Parathyroid adenoma (tissue), 2 donors: Measurements from ENCODE around the gene ICA1.

Experiments
- H2AFZ ChIP-seq: fragments of 300-600 bp; sonication (generic); one replicate; pipeline ENCODE4 v1.7.0; 2017; ENCODE audit warnings: antibody characterized with exemption, mild to moderate bottlenecking
- H3K27ac ChIP-seq: fragments of 300-600 bp; sonication (generic); one replicate; pipeline ENCODE4 v1.7.0; 2017
- H3K27me3 ChIP-seq: fragments of 300-600 bp; sonication (generic); one replicate; pipeline ENCODE4 v1.7.0; 2017; ENCODE audit warnings: low read length; ENCODE audit not compliant: control insufficient read depth, insufficient read depth
- H3K36me3 ChIP-seq: fragments of 300-600 bp; sonication (generic); one replicate; pipeline ENCODE4 v1.7.0; 2017; ENCODE audit warnings: low read length; ENCODE audit not compliant: control insufficient read depth, insufficient read depth
- H3K4me1 ChIP-seq: fragments of 300-600 bp; sonication (generic); one replicate; pipeline ENCODE4 v1.7.0; 2017; ENCODE audit warnings: control low read depth
- H3K4me2 ChIP-seq: fragments of 300-600 bp; sonication (generic); one replicate; pipeline ENCODE4 v1.7.0; 2017; ENCODE audit warnings: low read length
- H3K4me3 ChIP-seq: fragments of 300-600 bp; sonication (generic); one replicate; pipeline ENCODE4 v1.7.0; 2017; ENCODE audit warnings: low read depth, low read length
- H3K79me2 ChIP-seq: fragments of 300-600 bp; sonication (generic); one replicate; pipeline ENCODE4 v1.7.0; 2017; ENCODE audit warnings: control low read depth
- H3K9ac ChIP-seq: fragments of 300-600 bp; sonication (generic); one replicate; pipeline ENCODE4 v1.7.0; 2017; ENCODE audit warnings: mild to moderate bottlenecking
- H3K9me3 ChIP-seq: fragments of 300-600 bp; sonication (generic); one replicate; pipeline ENCODE4 v1.7.0; 2017; ENCODE audit warnings: low read length; ENCODE audit not compliant: control insufficient read depth
- CTCF ChIP-seq: fragments of 300-600 bp; sonication (generic); IDR thresholded peaks from one replicate; pipeline ENCODE4 v1.7.0; 2017; ENCODE audit warnings: antibody characterized with exemption, mild to moderate bottlenecking
- donor health status: primary hyperparathyroidism.

ICA1 gene

DNA sequence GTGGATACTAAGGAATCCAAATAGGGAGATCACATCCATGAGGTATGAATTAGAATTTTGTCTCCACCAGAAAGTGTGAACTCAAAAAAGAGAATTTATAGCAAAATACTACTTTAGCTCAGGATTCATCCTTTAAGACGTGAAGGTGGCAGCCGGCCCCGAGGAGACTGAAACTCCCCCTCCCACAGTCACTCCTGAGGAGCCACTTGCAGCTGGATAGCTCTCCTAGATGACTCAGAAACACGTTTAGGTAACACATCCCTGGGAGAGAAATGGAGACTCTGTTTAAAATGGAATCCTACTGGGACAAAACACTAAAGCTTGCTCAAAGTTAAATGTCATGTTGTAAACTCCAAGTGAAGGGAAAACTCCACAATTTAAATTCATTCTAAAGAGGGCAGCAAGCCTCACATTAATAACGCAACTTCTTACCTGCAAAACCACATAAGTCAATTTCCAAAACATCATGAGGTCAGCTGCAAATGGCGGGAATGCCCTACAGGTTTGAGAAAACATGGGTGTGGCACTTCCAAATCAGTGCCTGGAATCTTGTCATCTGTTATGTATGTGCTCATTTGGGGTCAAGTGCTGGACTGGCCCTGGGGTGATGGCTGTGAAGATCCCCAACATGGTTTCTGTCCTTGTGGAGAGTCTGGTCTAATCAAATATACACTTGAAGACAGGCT, 46.2 kb downstream of the ICA1 start:
- Histone ChIP-seq H3K9me3 (no peaks in the 10 kb centered on the region), H3K4me2 (no peak overlapping the region), H3K79me2 (no peaks in the 10 kb centered on the region), H3K9ac (no peak overlapping the region), H3K36me3 (no peaks in the 10 kb centered on the region), H2AFZ (no peak overlapping the region), H3K4me1 (no peaks in the 10 kb centered on the region), H3K4me3 (no peak overlapping the region), H3K27ac (no peak overlapping the region), H3K27me3 (no peaks in the 10 kb centered on the region)
- TF ChIP-seq CTCF = no peak

GRCh38 chr7:8214244-8214824, 47.6 kb downstream of the ICA1 start:
- Histone ChIP-seq H3K9ac (no peak overlapping the region), H3K79me2 (no peaks in the 10 kb centered on the region), H3K4me3 (no peak overlapping the region), H3K4me2 (no peak overlapping the region), H3K27me3 (no peaks in the 10 kb centered on the region), H3K27ac (no peak overlapping the region), H3K4me1 (peaks cover 3% of the 10 kb centered on the region), H3K9me3 (no peaks in the 10 kb centered on the region), H2AFZ (no peak overlapping the region), H3K36me3 (no peaks in the 10 kb centered on the region)
- no peak for TF ChIP-seq CTCF

GRCh38 chr7:8213381-8213780, 48.6 kb downstream of the ICA1 start:
- H3K27ac ChIP-seq = no peak overlapping the region
- no peak overlapping the region for H3K9ac ChIP-seq
- H3K9me3 ChIP-seq = no peaks in the 10 kb centered on the region
- no peaks in the 10 kb centered on the region for H3K27me3 ChIP-seq
- no peak overlapping the region for H3K4me3 ChIP-seq
- peaks cover 8% of the 10 kb centered on the region for H3K4me1 ChIP-seq
- no peak overlapping the region for H2AFZ ChIP-seq
- no peak overlapping the region for H3K4me2 ChIP-seq
- no peaks in the 10 kb centered on the region for H3K36me3 ChIP-seq
- no peak for TF ChIP-seq CTCF
- H3K79me2 ChIP-seq = no peaks in the 10 kb centered on the region

DNA sequence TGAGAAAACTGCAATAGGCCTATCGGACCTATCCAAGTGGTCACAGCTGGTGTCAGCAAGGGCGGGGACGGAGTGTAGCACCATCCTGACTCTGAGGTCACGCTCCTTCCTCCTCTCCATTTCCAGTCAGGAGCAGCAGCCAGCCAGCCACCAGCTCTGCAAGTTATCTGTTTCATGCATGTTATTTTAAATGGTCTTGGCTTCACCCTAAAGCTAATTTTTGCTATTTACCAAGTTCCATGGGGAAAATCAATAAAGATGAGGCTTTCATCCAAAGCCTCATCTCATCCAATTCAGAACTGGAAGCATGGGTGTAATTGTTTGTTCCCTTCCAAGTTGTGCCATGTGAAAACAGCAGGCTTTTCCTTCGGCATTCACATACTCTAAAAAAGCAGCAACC, 49.3 kb downstream of the ICA1 start:
- TF ChIP-seq CTCF = no peak
- H3K36me3 ChIP-seq = no peaks in the 10 kb centered on the region
- no peaks in the 10 kb centered on the region for H3K9me3 ChIP-seq
- H3K4me3 ChIP-seq = no peak overlapping the region
- H3K27me3 ChIP-seq = no peaks in the 10 kb centered on the region
- H2AFZ ChIP-seq = no peak overlapping the region
- H3K4me1 ChIP-seq = peaks cover 8% of the 10 kb centered on the region
- no peak overlapping the region for H3K27ac ChIP-seq
- no peak overlapping the region for H3K9ac ChIP-seq
- H3K4me2 ChIP-seq = no peak overlapping the region
- no peaks in the 10 kb centered on the region for H3K79me2 ChIP-seq

DNA sequence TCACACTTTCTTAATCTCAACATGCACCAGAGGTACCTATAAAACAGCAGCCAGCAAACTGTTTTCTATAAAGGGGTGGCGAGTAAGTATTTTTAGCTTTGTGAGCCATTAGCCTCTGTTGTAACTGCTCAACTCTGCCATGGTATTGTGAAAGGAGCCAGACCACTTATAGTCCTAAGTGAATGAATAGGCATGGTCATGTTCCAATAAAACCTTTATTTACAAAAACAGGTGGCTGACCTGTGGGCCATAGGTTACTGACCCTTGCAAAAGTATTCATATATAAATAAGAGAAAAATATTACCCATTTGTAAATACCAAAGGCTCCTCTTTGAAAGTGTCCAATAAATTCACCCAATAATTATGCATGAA, 50.3 kb downstream of the ICA1 start:
- H2AFZ ChIP-seq = no peak overlapping the region
- H3K27ac ChIP-seq = no peak overlapping the region
- no peak overlapping the region for H3K4me3 ChIP-seq
- H3K36me3 ChIP-seq = no peaks in the 10 kb centered on the region
- no peak overlapping the region for H3K4me2 ChIP-seq
- H3K27me3 ChIP-seq = no peaks in the 10 kb centered on the region
- no peaks in the 10 kb centered on the region for H3K9me3 ChIP-seq
- no peak for TF ChIP-seq CTCF
- no peak overlapping the region for H3K9ac ChIP-seq
- peaks cover 8% of the 10 kb centered on the region for H3K4me1 ChIP-seq
- no peaks in the 10 kb centered on the region for H3K79me2 ChIP-seq
